Endothelial cell of umbilical vein (primary cell): Measurements from ENCODE around the gene AIM2. TPM values are rescaled to one million over a fixed set of nuclear protein-coding genes. Genes with fewer than 3 reads are reported as not detected.

ENCODE experiments used
- BruUV-seq: library from RNA; stranded (reverse); fragments of 400-500 nt; replicated peaks from 2 replicates; lab custom pipeline; 2021; lab: Mats Ljungman, UMichigan
- CTCF ChIA-PET: fragments of 300-600, 350-600 bp; sonication (Branson Sonifier 250); formaldehyde crosslinking; loops from one replicate; lab custom pipeline; 2021; ENCODE audit warnings: antibody characterized with exemption, inconsistent platforms; lab: Charles Lee
- POLR2A ChIA-PET: fragments of 300-600, 350-600 bp; sonication (Branson Sonifier 250); formaldehyde crosslinking; loops from one replicate; lab custom pipeline; 2021; ENCODE audit warnings: antibody characterized with exemption, inconsistent platforms; lab: Charles Lee
- DNase-seq: peaks from one replicate; pipeline ENCODE4 v3.0.0-alpha.2; 2011; ENCODE audit warnings: low read depth, low spot score
- FAIRE-seq: peaks from 2 replicates; lab custom pipeline; 2011; peaks lifted over from hg19 to GRCh38; lab: Jason Lieb, UNC
- H2AFZ ChIP-seq: 2 replicates; pipeline ENCODE4 v1.6.0; 2012; ENCODE audit warnings: low read depth, low read length, control low read depth, inconsistent platforms
- H3K27ac ChIP-seq: 2 replicates; pipeline ENCODE4 v1.5.1; 2011; ENCODE audit warnings: low read depth, mild to moderate bottlenecking, control low read depth, low read length, moderate library complexity; ENCODE audit not compliant: insufficient read depth
- H3K27me3 ChIP-seq, 2 experiments: 2 replicates each; pipeline versions ENCODE4 v1.6.0 to v1.6.1; 2011; ENCODE audit warnings: low read length in 2 of 2, mixed read lengths in 1 of 2; ENCODE audit not compliant: control insufficient read depth in 2 of 2, insufficient read depth in 2 of 2
- H3K36me3 ChIP-seq, 2 experiments: 2 replicates in 1 of 2; 3 replicates in 1 of 2; pipeline ENCODE4 v1.5.1; 2011; ENCODE audit warnings: low read length in 2 of 2, mild to moderate bottlenecking in 1 of 2, moderate library complexity in 1 of 2; ENCODE audit not compliant: control insufficient read depth in 2 of 2, insufficient read depth in 2 of 2; ENCODE audit errors: extremely low read depth in 1 of 2
- H3K4me1 ChIP-seq: 3 replicates; pipeline ENCODE4 v1.5.1; 2011; ENCODE audit warnings: mild to moderate bottlenecking, low read length; ENCODE audit not compliant: control insufficient read depth, insufficient read depth; ENCODE audit errors: extremely low read depth
- H3K4me2 ChIP-seq: 2 replicates; pipeline ENCODE4 v1.6.1; 2011; ENCODE audit warnings: low read length, control low read depth, mixed read lengths; ENCODE audit not compliant: insufficient read depth
- H3K4me3 ChIP-seq, 3 experiments: fragments of 200-600 bp in 1 of 3; sonication (generic), shearing (Covaris generic) in 1 of 3; replicated peaks in 1 of 3; 2 replicates each; pipeline ENCODE4 v1.5.1; 2011 to 2016; ENCODE audit warnings: control low read depth in 3 of 3, low read length in 3 of 3, mild to moderate bottlenecking in 2 of 3, inconsistent platforms in 1 of 3, low read depth in 1 of 3, moderate library complexity in 1 of 3; ENCODE audit not compliant: insufficient read depth in 1 of 3
- H3K79me2 ChIP-seq: 2 replicates; pipeline ENCODE4 v1.6.0; 2012; ENCODE audit warnings: low read length, inconsistent platforms; ENCODE audit not compliant: control insufficient read depth, insufficient read depth
- H3K9ac ChIP-seq: replicated peaks from 2 replicates; pipeline ENCODE3; 2011; ENCODE audit warnings: low read length, control low read depth; ENCODE audit not compliant: insufficient read depth; ENCODE audit errors: extremely low read depth
- H3K9me1 ChIP-seq: replicated peaks from 3 replicates; pipeline ENCODE4 v1.6.0; 2011; ENCODE audit warnings: mild to moderate bottlenecking, low read length; ENCODE audit not compliant: control insufficient read depth, insufficient read depth; ENCODE audit errors: extremely low read depth
- H3K9me3 ChIP-seq: replicated peaks from 2 replicates; pipeline ENCODE4 v1.5.1; 2012; ENCODE audit warnings: low read length, inconsistent platforms; ENCODE audit not compliant: control insufficient read depth, insufficient read depth
- H4K20me1 ChIP-seq: replicated peaks from 2 replicates; pipeline ENCODE3; 2011; ENCODE audit warnings: mild to moderate bottlenecking, low read length; ENCODE audit not compliant: control insufficient read depth, insufficient read depth; ENCODE audit errors: extremely low read depth
- CTCF ChIP-seq, 2 donors: IDR thresholded peaks; 1 replicate in 1 of 2; 2 replicates in 1 of 2; pipeline ENCODE4 v1.5.1; 2011; ENCODE audit warnings: low read length in 2 of 2, mild to moderate bottlenecking in 2 of 2, moderate library complexity in 2 of 2, control low read depth in 1 of 2, inconsistent platforms in 1 of 2, low read depth in 1 of 2; ENCODE audit not compliant: insufficient read depth in 1 of 2; ENCODE audit errors: extremely low read depth in 1 of 2
- EZH2 ChIP-seq: IDR thresholded peaks from 2 replicates; pipeline ENCODE4 v1.6.1; 2012; ENCODE audit warnings: borderline replicate concordance, low read depth, mild to moderate bottlenecking, moderate library complexity, low read length, inconsistent platforms; ENCODE audit not compliant: severe bottlenecking
- FOS ChIP-seq: IDR thresholded peaks from 2 replicates; pipeline ENCODE4 v1.6.1; 2011; ENCODE audit warnings: mild to moderate bottlenecking, low read length, moderate library complexity, borderline replicate concordance; ENCODE audit not compliant: insufficient read depth
- GATA2 ChIP-seq: IDR thresholded peaks from 2 replicates; pipeline ENCODE4 v1.7.0; 2011; ENCODE audit warnings: low read depth, mild to moderate bottlenecking, moderate library complexity, mixed read lengths, low read length; ENCODE audit not compliant: insufficient read length, insufficient read depth
- JUN ChIP-seq: IDR thresholded peaks from 2 replicates; pipeline ENCODE4 v1.6.1; 2011; ENCODE audit warnings: borderline replicate concordance, low read depth; ENCODE audit not compliant: insufficient read length, insufficient read depth
- MAX ChIP-seq: IDR thresholded peaks from 2 replicates; pipeline ENCODE4 v1.6.1; 2011; ENCODE audit not compliant: insufficient read depth, insufficient read length
- MYC ChIP-seq: IDR thresholded peaks from one replicate; pipeline ENCODE4 v1.6.1; 2011; ENCODE audit warnings: mild to moderate bottlenecking, low read depth, low read length
- POLR2A ChIP-seq: IDR thresholded peaks from 2 replicates; pipeline ENCODE4 v1.6.1; 2012; ENCODE audit warnings: low read depth, mild to moderate bottlenecking, control low read depth, low read length
- POLR2AphosphoS5 ChIP-seq: IDR thresholded peaks from 2 replicates; pipeline ENCODE4 v1.6.1; 2012; ENCODE audit warnings: low read depth, mild to moderate bottlenecking, control low read depth, low read length, moderate library complexity; ENCODE audit not compliant: insufficient read depth
- dilution Hi-C: fragments of 300-500 bp; cut with MboI; formaldehyde crosslinking; loops from one replicate; pipeline ENCODE4 v1.15.0; 2019; ENCODE audit warnings: low sequenced_read_pairs; ENCODE audit not compliant: extremely low pct_ligation_motif_present
- intact Hi-C: fragments of 100-400 bp; cut with micrococcal nuclease; formaldehyde crosslinking; loops from one replicate; pipeline ENCODE4 v1.10.0; 2022
- polyA plus RNA-seq, 4 experiments: library from polyadenylated mRNA; depleted of rRNA in 3 of 4; stranded (reverse) in 3 of 4; unstranded in 1 of 4; fragments of >200 nt; gene quantifications; 2 replicates each; pipeline versions ENCODE4 v1.2.1 to v1.2.3, GENCODE V29; 2011 to 2012; ENCODE audit warnings: missing spikeins in 1 of 4
- total RNA-seq: library from RNA; stranded (reverse); gene quantifications from 2 replicates; pipeline ENCODE4 v1.2.3, GENCODE V29; 2021

AIM2 gene
- total and polyA plus RNA-seq, 2 donors (not counting 3 experiments of a cell fraction or from before 2014, with no cell fraction given), result not detected

GRCh38 chr1:159040206-159040605, 36.4 kb downstream of the AIM2 start:
- Histone ChIP-seq H3K9me3 (no peaks in the 10 kb centered on the region), H3K4me2 (no peak overlapping the region), H3K36me3 (peaks cover 32 to 40% of the 10 kb centered on the region in 2 experiments), H3K4me3 (no peak overlapping the region), H4K20me1 (peaks cover 2% of the 10 kb centered on the region), H3K9me1 (no peaks in the 10 kb centered on the region), H3K79me2 (peaks cover 13% of the 10 kb centered on the region), H3K27ac (no peak overlapping the region), H3K9ac (no peak overlapping the region), H3K4me1 (no peaks in the 10 kb centered on the region), H2AFZ (no peak overlapping the region), H3K27me3 (no peaks in the 10 kb centered on the region)
- DNase-seq (no peak), FAIRE-seq (no peak)
- intact Hi-C loops, result no loop called here
- no TSS peak for BruUV-seq
- dilution Hi-C loops, result no loop called here
- CTCF ChIA-PET, result interaction anchor here (1.2 kb wide), 1 partner anchor 13 kb away, joined by 3 read pairs; no protein-coding TSS in a partner anchor
- TF ChIP-seq MAX, result no peak
- POLR2A ChIA-PET, result no interaction called here

GRCh38 chr1:159030877-159031447, 45.6 kb downstream of the AIM2 start:
- TF ChIP-seq MYC (no peak), POLR2AphosphoS5 (no peak), EZH2 (no peak), JUN (no peak), CTCF (IDR thresholded peaks at IDR 0.05; ENCODE audit: extremely low read depth in 1 of 2, insufficient read depth in 1 of 2, low read depth in 1 of 2, low read length in 2 of 2) (no peak), POLR2A (no peak), FOS (no peak), MAX (no peak), GATA2 (no peak)
- Histone ChIP-seq H3K4me2 (no peak overlapping the region), H3K4me3 (no peak overlapping the region), H3K9me3 (no peaks in the 10 kb centered on the region), H3K27ac (no peak overlapping the region), H3K36me3 (peaks cover 25 to 35% of the 10 kb centered on the region in 2 experiments), H3K4me1 (peaks cover 7% of the 10 kb centered on the region), H3K27me3 (no peaks in the 10 kb centered on the region), H3K9ac (no peak overlapping the region), H4K20me1 (no peaks in the 10 kb centered on the region), H3K9me1 (no peaks in the 10 kb centered on the region), H3K79me2 (peaks cover 64% of the 10 kb centered on the region), H2AFZ (no peak overlapping the region)
- intact Hi-C loops (no loop called here), dilution Hi-C loops (no loop called here)
- no TSS peak for BruUV-seq
- DNase-seq, result no peak
- FAIRE-seq, result no peak
- POLR2A ChIA-PET, result no interaction called here
- CTCF ChIA-PET, result interaction anchor here (0.9 to 1.4 kb wide), 5 partner anchors 15 to 827 kb away, joined by 3 read pairs; partner anchors contain the start of gene IFI16
